PFSK-1 (cell line): ENCODE results near the gene CLMN.

Experiments used
- FOXP2 ChIP-seq: optimal IDR thresholded peaks from 2 replicates; pipeline ENCODE3; 2011; ENCODE audit warnings: borderline replicate concordance, control low read depth, inconsistent platforms; ENCODE audit not compliant: insufficient read depth; ENCODE audit errors: extremely low read length, extremely low read depth
- POLR2AphosphoS5 ChIP-seq: IDR thresholded peaks from 2 replicates; pipeline ENCODE4 v1.6.1; 2012; ENCODE audit warnings: low read depth, mild to moderate bottlenecking, control low read depth, low read length, moderate library complexity
- REST ChIP-seq, 2 experiments: IDR thresholded peaks; 2 replicates each; pipeline versions ENCODE4 v1.6.1 to v1.8.0; 2011 to 2012; ENCODE audit warnings: low read depth in 2 of 2, low read length in 2 of 2, control low read depth in 1 of 2, inconsistent platforms in 1 of 2, mild to moderate bottlenecking in 1 of 2, moderate library complexity in 1 of 2; ENCODE audit not compliant: insufficient read depth in 1 of 2
- SIN3A ChIP-seq: IDR thresholded peaks from 2 replicates; pipeline ENCODE4 v1.6.1; 2012; ENCODE audit warnings: mild to moderate bottlenecking, low read length, moderate library complexity, borderline replicate concordance; ENCODE audit not compliant: insufficient read depth
- TAF1 ChIP-seq: IDR thresholded peaks from 2 replicates; pipeline ENCODE4 v1.6.1; 2012; ENCODE audit warnings: low read length, control low read depth, borderline replicate concordance; ENCODE audit not compliant: insufficient read depth

The CLMN gene

GRCh38 chr14:95210699-95211098, 109.0 kb downstream of the CLMN start:
- TF ChIP-seq SIN3A = no peak
- TF ChIP-seq REST (IDR thresholded peaks at IDR 0.05; ENCODE audit: insufficient read depth in 1 of 2, low read depth in 2 of 2, low read length in 2 of 2) = no peak
- TF ChIP-seq POLR2AphosphoS5 = no peak

GRCh38 chr14:95208598-95208997, 111.1 kb downstream of the CLMN start:
- TF ChIP-seq TAF1 (no peak), POLR2AphosphoS5 (no peak), REST (IDR thresholded peaks at IDR 0.05; ENCODE audit: insufficient read depth in 1 of 2, low read depth in 2 of 2, low read length in 2 of 2) (no peak), SIN3A (no peak), FOXP2 (no peak)

GRCh38 chr14:95207475-95208233, 112.1 kb downstream of the CLMN start:
- no peak for TF ChIP-seq POLR2AphosphoS5
- no peak for TF ChIP-seq REST (IDR thresholded peaks at IDR 0.05; ENCODE audit: insufficient read depth in 1 of 2, low read depth in 2 of 2, low read length in 2 of 2)
- TF ChIP-seq FOXP2 = no peak
- no peak for TF ChIP-seq SIN3A
- no peak for TF ChIP-seq TAF1

GRCh38 chr14:95206534-95206933, 113.2 kb downstream of the CLMN start:
- no peak for TF ChIP-seq REST (IDR thresholded peaks at IDR 0.05; ENCODE audit: insufficient read depth in 1 of 2, low read depth in 2 of 2, low read length in 2 of 2)

GRCh38 chr14:95204705-95205104, 115.0 kb downstream of the CLMN start:
- TF ChIP-seq REST (IDR thresholded peaks at IDR 0.05; ENCODE audit: insufficient read depth in 1 of 2, low read depth in 2 of 2, low read length in 2 of 2) (no peak), TAF1 (no peak), FOXP2 (no peak), POLR2AphosphoS5 (no peak), SIN3A (no peak)
